K562 (cell line): ENCODE measurements around the gene HS3ST1.

Experiments used
- ETV5 ChIP-seq: sonication (generic); formaldehyde crosslinking; IDR thresholded peaks from 2 replicates; pipeline ENCODE4 v1.4.0; 2020; ENCODE audit warnings: low read depth, mild to moderate bottlenecking, missing genetic modification reagents
- FOXM1 ChIP-seq, 2 experiments: fragments of 450-650 bp in 1 of 2; sonication (generic) in 1 of 2; formaldehyde crosslinking in 1 of 2; IDR thresholded peaks; 2 replicates each; pipeline versions ENCODE4 v1.6.1 to v1.9.0; 2017 to 2022; ENCODE audit warnings: low read depth in 2 of 2, mild to moderate bottlenecking in 2 of 2, missing genetic modification reagents in 1 of 2, moderate library complexity in 1 of 2
- HEY1 ChIP-seq: fragments of 250-450 bp; sonication (Bioruptor Pico); IDR thresholded peaks from 2 replicates; pipeline ENCODE4 v1.5.0; 2020; ENCODE audit warnings: mild to moderate bottlenecking, moderate library complexity, borderline replicate concordance
- KDM1A ChIP-seq, 2 experiments: fragments of 450-650 bp; IDR thresholded peaks; 2 replicates each; pipeline ENCODE4 v1.6.1; 2016; ENCODE audit warnings: mild to moderate bottlenecking in 2 of 2
- TAF1 ChIP-seq: IDR thresholded peaks from 2 replicates; pipeline ENCODE4 v1.6.1; 2011; ENCODE audit warnings: mild to moderate bottlenecking, low read length, moderate library complexity; ENCODE audit not compliant: insufficient read depth, control insufficient read depth, severe bottlenecking; ENCODE audit errors: extremely low read depth
- ZBTB26 ChIP-seq: fragments of 450-650 bp; formaldehyde crosslinking; IDR thresholded peaks from 2 replicates; pipeline ENCODE4 v1.4.0; 2022; ENCODE audit warnings: missing genetic modification characterization
- ZNF274 ChIP-seq: IDR thresholded peaks from 2 replicates; pipeline ENCODE4 v1.6.1; 2011; ENCODE audit warnings: low read depth, mild to moderate bottlenecking, low read length, moderate library complexity, borderline replicate concordance
- TF ChIP-seq, protein P1 (sequence below): IDR thresholded peaks from 2 replicates; pipeline ENCODE4 v1.6.1; 2016; ENCODE audit warnings: missing genetic modification characterization, missing compliant biosample characterization

- TF ChIP-seq ETV5 (CRISPR knock-in tag) (no peak), FOXM1 (IDR thresholded peaks at IDR 0.05; ENCODE audit: low read depth) (no peak), FOXM1 (CRISPR knock-in tag; IDR thresholded peaks at IDR 0.05; ENCODE audit: low read depth) (no peak), ZNF274 (no peak), HEY1 (no peak), ZBTB26 (CRISPR knock-in tag) (no peak), KDM1A (IDR thresholded peaks at IDR 0.05) (no peak), TAF1 (no peak)
- TF ChIP-seq, protein P1, sequence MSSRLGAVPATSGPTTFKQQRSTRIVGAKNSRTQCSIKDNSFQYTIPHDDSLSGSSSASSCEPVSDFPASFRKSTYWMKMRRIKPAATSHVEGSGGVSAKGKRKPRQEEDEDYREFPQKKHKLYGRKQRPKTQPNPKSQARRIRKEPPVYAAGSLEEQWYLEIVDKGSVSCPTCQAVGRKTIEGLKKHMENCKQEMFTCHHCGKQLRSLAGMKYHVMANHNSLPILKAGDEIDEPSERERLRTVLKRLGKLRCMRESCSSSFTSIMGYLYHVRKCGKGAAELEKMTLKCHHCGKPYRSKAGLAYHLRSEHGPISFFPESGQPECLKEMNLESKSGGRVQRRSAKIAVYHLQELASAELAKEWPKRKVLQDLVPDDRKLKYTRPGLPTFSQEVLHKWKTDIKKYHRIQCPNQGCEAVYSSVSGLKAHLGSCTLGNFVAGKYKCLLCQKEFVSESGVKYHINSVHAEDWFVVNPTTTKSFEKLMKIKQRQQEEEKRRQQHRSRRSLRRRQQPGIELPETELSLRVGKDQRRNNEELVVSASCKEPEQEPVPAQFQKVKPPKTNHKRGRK (tag): no peak
Measured at GRCh38 chr4:11368701-11369115, 60.0 kb downstream of the HS3ST1 start.
